PC-9 (cell line): ENCODE results near the gene TMUB1.

Experiments
- CTCF ChIP-seq: fragments of 200-600 bp; sonication (generic); conservative IDR thresholded peaks from 2 replicates; pipeline ENCODE4 v1.6.1; 2017; ENCODE audit warnings: mixed run types, antibody characterized with exemption, mild to moderate bottlenecking, moderate library complexity
- EZH2 ChIP-seq: fragments of 200-600 bp; sonication (generic); IDR thresholded peaks from 2 replicates; pipeline ENCODE4 v1.8.0; 2017; ENCODE audit warnings: antibody characterized with exemption, low read depth

DNA sequence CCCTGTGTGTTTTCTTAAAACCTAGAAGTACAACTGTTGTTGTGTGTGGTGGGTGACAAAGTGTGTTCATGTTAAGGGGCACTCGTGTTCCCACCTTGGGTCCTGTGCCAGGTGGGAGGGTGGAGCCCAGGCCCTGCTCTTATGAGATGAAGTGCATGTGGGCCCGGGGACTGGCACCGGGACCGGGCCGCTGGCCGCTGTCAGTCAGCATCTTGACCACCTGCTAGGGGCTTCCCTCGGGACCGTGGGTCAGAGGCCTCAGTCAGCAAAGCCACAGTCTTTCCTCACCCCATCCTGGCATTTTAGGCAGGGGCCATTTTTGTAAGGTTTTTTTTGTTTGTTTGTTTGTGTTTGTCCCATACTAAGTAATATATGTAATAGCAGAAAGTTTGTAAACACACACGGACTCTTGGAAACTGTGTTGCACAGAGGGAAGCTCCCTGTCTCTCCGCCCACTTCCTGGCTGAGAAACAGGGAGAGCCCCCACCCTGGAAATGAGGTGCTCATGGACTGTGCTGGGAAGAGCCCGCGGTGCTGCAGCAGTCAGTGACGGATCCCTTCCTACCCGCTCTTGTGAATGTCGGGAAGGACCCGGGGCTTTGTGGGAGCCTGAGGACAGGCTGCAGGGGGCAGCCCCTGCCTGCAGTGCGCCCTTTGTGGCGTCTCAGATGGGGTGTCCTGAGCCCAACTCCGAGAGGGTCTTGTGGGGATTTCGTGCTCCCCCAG, 16.4 kb upstream of the TMUB1 start:
- TF ChIP-seq CTCF (no peak), EZH2 (no peak)
